Nephron (organoid): Measurements from ENCODE around the gene KPNA6.
A peak's percentile ranks its signal among the peaks of the same experiment; 100 is the strongest.
"Not testable (repeated sequence)": the region's sequence is repeated elsewhere in the genome, so short reads cannot be mapped to it uniquely, and the experiment has no call there.

ENCODE experiments used
- H3K27ac Mint-ChIP-seq, 3 experiments: 2 replicates each; pipeline ENCODE4 v1.8.0; 2020; ENCODE audit warnings: mixed read lengths in 3 of 3, mild to moderate bottlenecking in 2 of 3, moderate library complexity in 1 of 3
- H3K27me3 Mint-ChIP-seq: 2 replicates; pipeline ENCODE4 v1.8.0; 2021; ENCODE audit warnings: low read depth, mild to moderate bottlenecking, moderate library complexity, mixed read lengths
- H3K36me3 Mint-ChIP-seq: 2 replicates; pipeline ENCODE4 v1.8.0; 2020; ENCODE audit warnings: low read depth, mixed read lengths
- H3K4me1 Mint-ChIP-seq: 2 replicates; pipeline ENCODE4 v1.8.0; 2020; ENCODE audit warnings: mixed read lengths
- H3K4me3 Mint-ChIP-seq, 3 experiments: 2 replicates each; pipeline ENCODE4 v1.8.0; 2020; ENCODE audit warnings: mild to moderate bottlenecking in 3 of 3, mixed read lengths in 3 of 3, moderate library complexity in 2 of 3
- H3K9me3 Mint-ChIP-seq: 2 replicates; pipeline ENCODE4 v1.8.0; 2020; ENCODE audit warnings: mixed read lengths
- TF ChIP-seq, protein P1 (sequence below), 3 experiments: fragments of 200-600 bp; sonication (generic); IDR thresholded peaks; one replicate each; pipeline ENCODE4 v1.5.0; 2021; ENCODE audit warnings: antibody characterized with exemption in 3 of 3; ENCODE audit not compliant: unreplicated experiment in 3 of 3

KPNA6 gene

DNA sequence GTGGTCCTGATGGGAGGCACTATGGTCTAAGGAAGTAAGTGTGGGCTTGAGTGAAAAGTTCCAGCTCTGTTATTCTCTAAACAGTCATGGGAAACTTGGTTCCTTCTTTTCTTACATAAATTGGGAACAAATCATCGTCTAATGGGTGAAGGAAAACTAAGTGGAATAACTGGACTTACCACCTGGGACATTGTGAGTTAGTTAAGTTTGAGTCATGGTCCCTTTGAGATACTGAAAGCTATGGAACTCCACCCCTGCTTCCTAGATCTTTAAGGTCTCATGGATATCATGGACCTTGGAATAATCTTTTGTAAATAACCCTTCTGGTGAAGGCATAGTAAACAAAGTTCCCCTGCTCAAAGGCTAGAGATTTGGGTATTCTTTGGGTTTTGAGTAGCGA is 55.5 kb downstream of the KPNA6 start:
- TF ChIP-seq, protein P1, sequence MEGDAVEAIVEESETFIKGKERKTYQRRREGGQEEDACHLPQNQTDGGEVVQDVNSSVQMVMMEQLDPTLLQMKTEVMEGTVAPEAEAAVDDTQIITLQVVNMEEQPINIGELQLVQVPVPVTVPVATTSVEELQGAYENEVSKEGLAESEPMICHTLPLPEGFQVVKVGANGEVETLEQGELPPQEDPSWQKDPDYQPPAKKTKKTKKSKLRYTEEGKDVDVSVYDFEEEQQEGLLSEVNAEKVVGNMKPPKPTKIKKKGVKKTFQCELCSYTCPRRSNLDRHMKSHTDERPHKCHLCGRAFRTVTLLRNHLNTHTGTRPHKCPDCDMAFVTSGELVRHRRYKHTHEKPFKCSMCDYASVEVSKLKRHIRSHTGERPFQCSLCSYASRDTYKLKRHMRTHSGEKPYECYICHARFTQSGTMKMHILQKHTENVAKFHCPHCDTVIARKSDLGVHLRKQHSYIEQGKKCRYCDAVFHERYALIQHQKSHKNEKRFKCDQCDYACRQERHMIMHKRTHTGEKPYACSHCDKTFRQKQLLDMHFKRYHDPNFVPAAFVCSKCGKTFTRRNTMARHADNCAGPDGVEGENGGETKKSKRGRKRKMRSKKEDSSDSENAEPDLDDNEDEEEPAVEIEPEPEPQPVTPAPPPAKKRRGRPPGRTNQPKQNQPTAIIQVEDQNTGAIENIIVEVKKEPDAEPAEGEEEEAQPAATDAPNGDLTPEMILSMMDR (IDR thresholded peaks at IDR 0.05; ENCODE audit: unreplicated experiment in 3 of 3), result no peak
- peaks cover 68% of the 10 kb centered on the region for H3K36me3 Mint-ChIP-seq
- no peak overlapping the region for H3K4me3 Mint-ChIP-seq
- no peaks in the 10 kb centered on the region for H3K9me3 Mint-ChIP-seq
- no peaks in the 10 kb centered on the region for H3K27me3 Mint-ChIP-seq
- no peak overlapping the region for H3K27ac Mint-ChIP-seq
- no peaks in the 10 kb centered on the region for H3K4me1 Mint-ChIP-seq

DNA sequence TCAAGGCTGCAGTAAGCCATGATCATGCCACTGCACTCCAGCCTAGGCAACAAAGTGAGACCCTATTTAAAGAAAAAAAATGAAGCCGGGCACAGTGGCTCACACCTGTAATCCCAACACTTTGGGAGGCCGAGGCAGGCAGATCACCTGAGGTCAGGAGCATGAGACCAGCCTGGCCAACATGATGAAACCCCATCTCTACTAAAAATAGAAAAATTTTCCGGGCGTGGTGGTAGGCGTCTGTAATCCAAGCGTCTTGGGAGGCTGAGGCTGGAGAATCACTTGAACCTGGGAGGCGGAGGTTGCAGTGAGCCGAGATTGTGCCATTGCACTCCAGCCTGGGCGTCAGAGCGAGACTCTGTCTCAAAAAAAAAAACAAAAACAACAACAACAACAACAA is 57.8 kb downstream of the KPNA6 start:
- not testable (repeated sequence) for H3K4me1 Mint-ChIP-seq, H3K27ac Mint-ChIP-seq, H3K4me3 Mint-ChIP-seq, H3K27me3 Mint-ChIP-seq, H3K9me3 Mint-ChIP-seq
- peaks cover 64% of the 10 kb centered on the region for H3K36me3 Mint-ChIP-seq

DNA sequence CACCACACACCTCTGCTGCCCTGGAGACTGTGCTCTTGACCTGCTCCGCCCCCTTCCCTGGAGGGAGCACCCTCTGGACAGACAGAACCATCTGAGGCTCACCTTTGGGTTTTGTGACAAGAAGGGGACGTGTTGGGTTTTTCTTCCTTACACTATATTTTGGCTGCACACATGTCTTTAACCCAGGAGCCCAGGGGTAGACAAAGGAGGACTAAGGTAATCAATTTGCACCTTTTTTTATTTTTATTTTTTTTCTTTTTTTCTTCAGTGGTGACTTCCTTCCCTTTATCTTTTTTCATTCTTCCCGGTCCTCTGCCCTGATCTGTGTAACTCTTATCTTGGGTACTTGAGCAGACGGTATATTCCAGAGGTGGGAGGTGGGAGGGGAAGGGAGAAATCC is 63.1 kb downstream of the KPNA6 start:
- no peak overlapping the region for H3K4me3 Mint-ChIP-seq
- TF ChIP-seq, protein P1 (IDR thresholded peaks at IDR 0.05; ENCODE audit: unreplicated experiment in 3 of 3), result no peak
- H3K4me1 Mint-ChIP-seq, result no peaks in the 10 kb centered on the region
- no peaks in the 10 kb centered on the region for H3K27me3 Mint-ChIP-seq
- peaks cover 66% of the 10 kb centered on the region for H3K36me3 Mint-ChIP-seq
- no peaks in the 10 kb centered on the region for H3K9me3 Mint-ChIP-seq
- H3K27ac Mint-ChIP-seq, result no peak overlapping the region

DNA sequence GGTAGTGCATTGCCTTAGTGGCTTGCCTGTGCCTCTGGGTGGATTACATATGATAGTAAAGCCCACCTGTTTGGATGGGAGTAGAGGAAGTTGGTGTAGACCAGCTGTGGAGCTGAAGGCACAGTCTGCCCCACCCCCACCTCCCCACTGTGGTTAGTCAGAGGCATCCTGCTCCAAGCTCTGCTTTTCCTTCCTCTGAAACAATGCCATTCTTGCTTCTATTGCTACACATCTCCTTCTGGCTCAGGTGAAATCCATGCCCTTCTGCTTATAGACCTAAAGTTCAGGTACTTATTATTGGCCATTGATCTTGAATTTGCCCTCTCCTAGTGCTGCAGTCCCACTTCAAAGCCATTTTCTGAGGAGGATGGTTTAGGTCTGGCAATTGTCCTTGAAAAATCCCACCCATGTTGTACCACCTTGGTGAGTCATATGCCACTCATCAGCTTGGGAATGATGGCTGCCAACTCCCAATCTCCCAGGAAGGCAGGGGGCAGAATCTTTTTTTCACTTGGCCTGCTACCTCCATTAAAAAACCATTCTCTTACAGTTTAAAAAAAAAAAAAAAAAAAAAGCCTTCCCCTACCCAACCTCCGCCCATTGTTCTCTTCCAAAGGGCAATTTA is 64.9 kb downstream of the KPNA6 start:
- H3K36me3 Mint-ChIP-seq, result peaks cover 60% of the 10 kb centered on the region
- no peaks in the 10 kb centered on the region for H3K9me3 Mint-ChIP-seq
- H3K4me3 Mint-ChIP-seq, result no peak overlapping the region
- no peaks in the 10 kb centered on the region for H3K27me3 Mint-ChIP-seq
- H3K4me1 Mint-ChIP-seq, result no peaks in the 10 kb centered on the region
- TF ChIP-seq, protein P1 (IDR thresholded peaks at IDR 0.05; ENCODE audit: unreplicated experiment in 3 of 3), result no peak
- no peak overlapping the region for H3K27ac Mint-ChIP-seq

DNA sequence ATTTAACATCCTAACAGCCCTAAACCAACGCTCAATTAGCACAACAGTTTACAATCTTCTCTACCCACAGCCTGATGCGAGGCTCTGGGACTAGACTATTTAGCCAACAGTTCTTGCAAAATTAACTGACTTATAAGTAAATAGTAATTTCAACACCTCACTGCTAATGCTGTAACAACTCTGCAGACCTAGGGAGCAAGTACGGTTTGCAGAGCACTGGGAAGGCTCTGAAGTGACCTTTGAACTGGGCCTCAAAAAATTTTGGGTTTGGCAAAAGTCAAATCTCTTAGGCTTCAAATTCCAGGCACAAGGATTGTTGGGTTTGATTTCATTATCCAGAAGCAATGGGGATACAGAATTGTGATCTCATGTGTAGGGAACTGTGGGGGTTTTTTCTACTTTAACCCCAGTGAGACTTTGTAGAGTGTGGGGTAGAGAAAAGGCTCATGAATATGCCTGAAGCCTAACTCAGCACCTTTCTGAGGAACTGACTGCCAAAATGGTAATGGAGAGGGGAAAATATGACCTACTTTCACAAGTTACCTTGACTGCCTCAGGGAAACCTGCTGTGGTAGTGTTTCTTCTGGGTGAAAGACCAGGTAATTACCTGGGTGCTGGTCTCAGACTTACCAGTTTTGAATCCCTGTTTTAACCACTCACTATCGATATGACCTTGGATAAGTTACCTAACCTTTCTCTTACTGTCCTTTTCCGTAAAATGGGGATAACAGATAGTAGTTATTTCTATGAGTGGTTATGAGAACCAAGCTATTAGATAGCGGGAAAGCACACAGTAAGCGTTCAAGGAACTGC is 70.7 kb downstream of the KPNA6 start:
- peak overlapping the region; percentile 98 to 99 (median 98) for H3K27ac Mint-ChIP-seq
- peaks cover 35% of the 10 kb centered on the region for H3K36me3 Mint-ChIP-seq
- H3K4me1 Mint-ChIP-seq, result peaks cover 18% of the 10 kb centered on the region
- H3K4me3 Mint-ChIP-seq, result peak overlapping the region; percentile 93 to 96 (median 93)
- TF ChIP-seq, protein P1 (IDR thresholded peaks at IDR 0.05; ENCODE audit: unreplicated experiment in 3 of 3), result no peak
- no peaks in the 10 kb centered on the region for H3K9me3 Mint-ChIP-seq
- no peaks in the 10 kb centered on the region for H3K27me3 Mint-ChIP-seq

DNA sequence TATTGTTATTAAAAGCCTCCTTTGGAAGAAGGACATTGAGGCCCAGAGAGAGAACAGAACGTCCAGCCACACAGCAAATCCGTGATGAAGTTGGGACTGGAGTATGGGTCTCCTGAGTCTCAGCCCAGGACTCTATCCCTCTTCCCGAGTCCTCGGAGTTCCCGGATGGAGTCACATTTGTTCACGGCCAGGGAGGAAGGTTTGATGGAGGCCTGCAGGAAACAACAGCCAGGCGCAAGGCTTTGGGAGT is 71.3 kb downstream of the KPNA6 start:
- no peaks in the 10 kb centered on the region for H3K27me3 Mint-ChIP-seq
- TF ChIP-seq, protein P1 (IDR thresholded peaks at IDR 0.05; ENCODE audit: unreplicated experiment in 3 of 3), result no peak
- peaks cover 39% of the 10 kb centered on the region for H3K36me3 Mint-ChIP-seq
- H3K9me3 Mint-ChIP-seq, result no peaks in the 10 kb centered on the region
- H3K4me3 Mint-ChIP-seq, result peak overlapping the region; percentile 93 to 96 (median 93)
- H3K4me1 Mint-ChIP-seq, result peaks cover 22% of the 10 kb centered on the region
- H3K27ac Mint-ChIP-seq, result peak overlapping the region; percentile 98 to 99 (median 98)
